ENCODE measurements around the gene DCTD. TPM values are rescaled to one million over a fixed set of nuclear protein-coding genes. Genes with fewer than 3 reads are reported as not detected.

The DCTD gene
- total and polyA plus RNA-seq, 2 of the 13 experiments (the other 11 are each of a cell fraction or from before 2014, with no cell fraction given): 85.1 to 95.3 TPM

GRCh38 chr4:182843808-182844325 is 73.3 kb downstream of the DCTD start:
- no peak for TF ChIP-seq ZNF512B (CRISPR knock-in tag; IDR thresholded peaks at IDR 0.05; ENCODE audit: borderline replicate concordance)
- TF ChIP-seq ADNP (CRISPR knock-in tag; IDR thresholded peaks at IDR 0.05): no peak
- no peak for TF ChIP-seq FOXK1 (CRISPR knock-in tag; IDR thresholded peaks at IDR 0.05; ENCODE audit: borderline replicate concordance, low read depth)
- TF ChIP-seq CCAR2 (optimal IDR thresholded peaks at IDR 0.05; ENCODE audit: low read depth, low read length): no peak
- ChIA-PET CTCF (ENCODE audit: low intra/inter-chr PET ratio, low total read pairs) (no interaction called here), POLR2A (no interaction called here)
- BruUV-seq (replicated peaks): no TSS peak
- no peak overlapping the region for H3K4me2 ChIP-seq (ENCODE audit: low read depth, low read length)
- no peaks in the 10 kb centered on the region for H4K20me1 ChIP-seq (ENCODE audit: insufficient read depth, low read length)
- H3K27ac ChIP-seq (ENCODE audit: extremely low read length, insufficient read depth, low read length): no peak overlapping the region
- ATAC-seq (no peak), DNase-seq (ENCODE audit: low spot score) (no peak), FAIRE-seq (no peak)
- H3K27me3 ChIP-seq (ENCODE audit: control insufficient read depth in 1 of 2, insufficient read depth in 2 of 2, low read length in 2 of 2): peaks cover 0 to 34% of the 10 kb centered on the region in 2 experiments; a peak in 3 of 5 replicates
- H3K9me3 ChIP-seq (ENCODE audit: low read length): no peaks in the 10 kb centered on the region
- H2AFZ ChIP-seq (ENCODE audit: low read length): no peak overlapping the region
- H3K4me3 ChIP-seq (replicated peaks in 1 of 3; ENCODE audit: insufficient read depth in 1 of 3, low read depth in 2 of 3, low read length in 3 of 3): no peak overlapping the region
- no peaks in the 10 kb centered on the region for H3K36me3 ChIP-seq (replicated peaks in 1 of 2; ENCODE audit: control insufficient read depth in 1 of 2, insufficient read depth in 2 of 2, low read length in 2 of 2)
- in situ Hi-C loops (cut with HindIII; ENCODE audit: extremely low pct_ligation_motif_present, low pct_unique_long_range_greater_than_20kb) (no loop called here), intact Hi-C loops (cut with micrococcal nuclease; ENCODE audit: unreplicated experiment) (no loop called here)
- no peaks in the 10 kb centered on the region for H3K79me2 ChIP-seq (ENCODE audit: insufficient read depth, low read length)
- whole genome bisulfite sequencing (ENCODE audit: low lambda C conversion rate): 54% methylated on average over 9 of the region's 9 CpGs
- H3K9ac ChIP-seq (ENCODE audit: insufficient read depth, low read depth, low read length): no peak overlapping the region
- H3K4me1 ChIP-seq (ENCODE audit: insufficient read depth, low read length): no peaks in the 10 kb centered on the region

- no TSS peak for BruUV-seq (replicated peaks)
- no peak for FAIRE-seq
- H3K27me3 ChIP-seq (ENCODE audit: control insufficient read depth in 1 of 2, insufficient read depth in 2 of 2, low read length in 2 of 2): peaks cover 0 to 34% of the 10 kb centered on the region in 2 experiments; a peak in 3 of 5 replicates
- TF ChIP-seq SNAPC4 (CRISPR knock-in tag; IDR thresholded peaks at IDR 0.05): no peak
- no peak for TF ChIP-seq ZBTB34 (CRISPR knock-in tag; IDR thresholded peaks at IDR 0.05)
- TF ChIP-seq RFX1 (IDR thresholded peaks at IDR 0.05): no peak
- TF ChIP-seq CBX5 (CRISPR knock-in tag; IDR thresholded peaks at IDR 0.05; ENCODE audit: borderline replicate concordance): no peak
Measured at GRCh38 chr4:182842759-182843390, 74.3 kb downstream of the DCTD start.

More at GRCh38 chr4:182842759-182843390, 74.3 kb downstream of the DCTD start:
- Histone ChIP-seq H3K27ac (ENCODE audit: extremely low read length, insufficient read depth, low read length) (no peak overlapping the region), H3K9me3 (ENCODE audit: low read length) (no peaks in the 10 kb centered on the region), H2AFZ (ENCODE audit: low read length) (no peak overlapping the region), H3K79me2 (ENCODE audit: insufficient read depth, low read length) (no peaks in the 10 kb centered on the region), H3K36me3 (replicated peaks in 1 of 2; ENCODE audit: control insufficient read depth in 1 of 2, insufficient read depth in 2 of 2, low read length in 2 of 2) (no peaks in the 10 kb centered on the region), H3K9ac (ENCODE audit: insufficient read depth, low read depth, low read length) (no peak overlapping the region), H4K20me1 (ENCODE audit: insufficient read depth, low read length) (no peaks in the 10 kb centered on the region), H3K4me3 (replicated peaks in 1 of 3; ENCODE audit: insufficient read depth in 1 of 3, low read depth in 2 of 3, low read length in 3 of 3) (no peak overlapping the region), H3K4me1 (ENCODE audit: insufficient read depth, low read length) (no peaks in the 10 kb centered on the region), H3K4me2 (ENCODE audit: low read depth, low read length) (no peak overlapping the region)
- in situ Hi-C loops (cut with HindIII; ENCODE audit: extremely low pct_ligation_motif_present, low pct_unique_long_range_greater_than_20kb) (no loop called here), intact Hi-C loops (cut with micrococcal nuclease; ENCODE audit: unreplicated experiment) (no loop called here)
- ATAC-seq (no peak), DNase-seq (ENCODE audit: low spot score) (no peak)
- POLR2A ChIA-PET: no interaction called here
- CTCF ChIA-PET (ENCODE audit: low intra/inter-chr PET ratio, low total read pairs): no interaction called here
- WGBS (ENCODE audit: low lambda C conversion rate): 34% methylated on average over 17 of the region's 17 CpGs

All from HepG2 (cell line).